H1 (cell line): Measurements from ENCODE around the gene NF1. TPM values are rescaled to one million over a fixed set of nuclear protein-coding genes. Genes with fewer than 3 reads are reported as not detected.

ENCODE experiments used
- CTCF ChIA-PET: fragments of 300-600 bp; sonication (Branson Sonifier 250); formaldehyde crosslinking; loops from one replicate; lab custom pipeline; 2021; ENCODE audit not compliant: partially characterized antibody; lab: Charles Lee
- POLR2A ChIA-PET: fragments of 300-600 bp; sonication (Branson Sonifier 250); formaldehyde crosslinking; loops from one replicate; lab custom pipeline; 2021; ENCODE audit warnings: inconsistent platforms; ENCODE audit not compliant: partially characterized antibody; lab: Charles Lee
- DNase-seq, 2 experiments: peaks; one replicate each; pipeline versions ENCODE4 v3.0.0 to v3.0.0-alpha.2; 2010 to 2022; ENCODE audit warnings: low spot score in 2 of 2, low read depth in 1 of 2, mixed read lengths in 1 of 2
- FAIRE-seq: peaks from 2 replicates; lab custom pipeline; 2011; peaks lifted over from hg19 to GRCh38; lab: Jason Lieb, UNC
- H2AFZ ChIP-seq: 2 replicates; pipeline ENCODE4 v1.8.1; 2012; ENCODE audit warnings: low read length, inconsistent platforms
- H2AK5ac ChIP-seq: 2 replicates; pipeline ENCODE4 v1.6.1; 2013; ENCODE audit warnings: low read depth, low read length
- H2BK120ac ChIP-seq: replicated peaks from 2 replicates; pipeline ENCODE3; 2013; ENCODE audit warnings: low read depth, low read length, inconsistent platforms
- H2BK12ac ChIP-seq: 2 replicates; pipeline ENCODE4 v1.6.1; 2013; ENCODE audit warnings: low read depth, low read length
- H2BK15ac ChIP-seq: 2 replicates; pipeline ENCODE4 v1.6.1; 2013; ENCODE audit warnings: low read length
- H2BK20ac ChIP-seq: 2 replicates; pipeline ENCODE4 v1.6.1; 2013; ENCODE audit warnings: low read length
- H2BK5ac ChIP-seq: 2 replicates; pipeline ENCODE4 v1.6.1; 2013; ENCODE audit warnings: low read depth, low read length
- H3K14ac ChIP-seq: 2 replicates; pipeline ENCODE4 v1.6.1; 2013; ENCODE audit warnings: inconsistent platforms; ENCODE audit not compliant: insufficient read length
- H3K18ac ChIP-seq: 2 replicates; pipeline ENCODE4 v1.6.1; 2013; ENCODE audit warnings: low read length; ENCODE audit errors: extremely low read depth
- H3K23ac ChIP-seq: 2 replicates; pipeline ENCODE4 v1.6.1; 2013; ENCODE audit warnings: inconsistent platforms; ENCODE audit not compliant: insufficient read length
- H3K23me2 ChIP-seq: 2 replicates; pipeline ENCODE4 v1.6.1; 2013; ENCODE audit warnings: low read depth, low read length
- H3K27ac ChIP-seq: 2 replicates; pipeline ENCODE4 v1.6.1; 2011; ENCODE audit warnings: low read depth, low read length, inconsistent platforms
- H3K27me3 ChIP-seq, 4 experiments: replicated peaks in 1 of 4; 1 replicate in 1 of 4; 2 replicates in 3 of 4; pipeline versions ENCODE4 v1.6.1 to v1.8.1; 2011 to 2013; ENCODE audit warnings: low read length in 3 of 4, mild to moderate bottlenecking in 3 of 4, inconsistent platforms in 2 of 4, mixed read lengths in 2 of 4, moderate library complexity in 1 of 4; ENCODE audit not compliant: control insufficient read depth in 3 of 4, insufficient read depth in 3 of 4; ENCODE audit errors: extremely low read depth in 1 of 4
- H3K36me3 ChIP-seq, 4 experiments: 2 replicates each; pipeline versions ENCODE4 v1.6.1 to v1.8.1; 2011 to 2013; ENCODE audit warnings: mild to moderate bottlenecking in 4 of 4, low read length in 3 of 4, moderate library complexity in 2 of 4, control low read depth in 1 of 4, inconsistent platforms in 1 of 4; ENCODE audit not compliant: insufficient read depth in 4 of 4, control insufficient read depth in 2 of 4
- H3K4ac ChIP-seq: replicated peaks from 2 replicates; pipeline ENCODE3; 2013; ENCODE audit warnings: low read length, low read depth, mixed read lengths, inconsistent platforms; ENCODE audit not compliant: insufficient read length
- H3K4me1 ChIP-seq, 4 experiments: replicated peaks in 1 of 4; 1 replicate in 1 of 4; 2 replicates in 3 of 4; pipeline versions ENCODE4 v1.6.1 to v1.8.1; 2011 to 2013; ENCODE audit warnings: low read length in 3 of 4, inconsistent platforms in 2 of 4, mixed read lengths in 1 of 4; ENCODE audit not compliant: insufficient read depth in 4 of 4, control insufficient read depth in 3 of 4
- H3K4me2 ChIP-seq, 2 experiments: 2 replicates each; pipeline versions ENCODE4 v1.6.1 to v1.8.1; 2011 to 2013; ENCODE audit warnings: low read depth in 2 of 2, low read length in 2 of 2, control low read depth in 1 of 2, inconsistent platforms in 1 of 2, mild to moderate bottlenecking in 1 of 2; ENCODE audit not compliant: insufficient read depth in 1 of 2
- H3K4me3 ChIP-seq, 4 experiments: fragments of 200-600, 300-600 bp in 1 of 4; sonication (generic), shearing (Covaris generic), sonication (Bioruptor Twin) in 1 of 4; 2 replicates each; pipeline versions ENCODE4 v1.5.1 to v1.8.1; 2011 to 2016; ENCODE audit warnings: low read length in 4 of 4, low read depth in 3 of 4, control low read depth in 2 of 4, inconsistent platforms in 2 of 4, mild to moderate bottlenecking in 2 of 4, mixed read lengths in 1 of 4, moderate library complexity in 1 of 4; ENCODE audit not compliant: insufficient read depth in 2 of 4; ENCODE audit errors: extremely low read depth in 1 of 4
- H3K56ac ChIP-seq: replicated peaks from 2 replicates; pipeline ENCODE3; 2013; ENCODE audit warnings: low read depth, mild to moderate bottlenecking, mixed read lengths, low read length, inconsistent platforms; ENCODE audit not compliant: insufficient read length
- H3K79me1 ChIP-seq: 2 replicates; pipeline ENCODE4 v1.6.1; 2013; ENCODE audit warnings: low read depth, low read length, control low read depth
- H3K79me2 ChIP-seq, 2 experiments: 2 replicates each; pipeline versions ENCODE4 v1.6.1 to v1.8.1; 2012 to 2013; ENCODE audit warnings: low read length in 2 of 2, mild to moderate bottlenecking in 2 of 2, inconsistent platforms in 1 of 2; ENCODE audit not compliant: insufficient read depth in 2 of 2, control insufficient read depth in 1 of 2
- H3K9ac ChIP-seq, 4 experiments: replicated peaks in 1 of 4; 1 replicate in 1 of 4; 2 replicates in 3 of 4; pipeline versions ENCODE4 v1.6.1 to v1.8.1; 2011 to 2013; ENCODE audit warnings: low read depth in 3 of 4, low read length in 3 of 4, control low read depth in 2 of 4, mild to moderate bottlenecking in 2 of 4, moderate library complexity in 2 of 4, inconsistent platforms in 1 of 4; ENCODE audit errors: extremely low read depth in 1 of 4
- H3K9me3 ChIP-seq, 2 experiments: 2 replicates each; pipeline versions ENCODE4 v1.6.1 to v1.8.1; 2012 to 2013; ENCODE audit warnings: mild to moderate bottlenecking in 2 of 2, moderate library complexity in 2 of 2, control low read depth in 1 of 2, inconsistent platforms in 1 of 2, low read depth in 1 of 2, low read length in 1 of 2, mixed read lengths in 1 of 2; ENCODE audit not compliant: insufficient read depth in 2 of 2
- H4K20me1 ChIP-seq, 2 experiments: replicated peaks in 1 of 2; 2 replicates each; pipeline versions ENCODE3 to v1.8.1; 2011 to 2013; ENCODE audit warnings: inconsistent platforms in 2 of 2, low read length in 2 of 2, mild to moderate bottlenecking in 1 of 2; ENCODE audit not compliant: insufficient read depth in 2 of 2, control insufficient read depth in 1 of 2
- H4K5ac ChIP-seq: 2 replicates; pipeline ENCODE4 v1.6.1; 2013; ENCODE audit warnings: low read length, low read depth, mixed read lengths, inconsistent platforms; ENCODE audit not compliant: insufficient read length
- H4K8ac ChIP-seq: 2 replicates; pipeline ENCODE4 v1.8.0; 2013; ENCODE audit warnings: mild to moderate bottlenecking, moderate library complexity, low read length, inconsistent platforms; ENCODE audit not compliant: insufficient read depth; ENCODE audit errors: extremely low read depth
- H4K91ac ChIP-seq: replicated peaks from 2 replicates; pipeline ENCODE3; 2013; ENCODE audit warnings: low read length, mixed read lengths, inconsistent platforms; ENCODE audit not compliant: insufficient read length
- CBX8 ChIP-seq: fragments of 300-800, 300-1000 bp; sonication (generic); IDR thresholded peaks from 2 replicates; pipeline ENCODE4 v1.7.1; 2016; ENCODE audit warnings: low read depth, low read length, borderline replicate concordance
- CHD1 ChIP-seq: IDR thresholded peaks from 2 replicates; pipeline ENCODE4 v1.6.1; 2012; ENCODE audit warnings: low read depth, low read length, improper control_type of control experiment
- CREB1 ChIP-seq: IDR thresholded peaks from 2 replicates; pipeline ENCODE4 v1.6.1; 2012; ENCODE audit warnings: inconsistent platforms
- CTCF ChIP-seq, 3 experiments: IDR thresholded peaks; 1 replicate in 2 of 3; 2 replicates in 1 of 3; pipeline versions ENCODE4 v1.5.1 to v1.6.1; 2011; ENCODE audit warnings: low read length in 3 of 3, mild to moderate bottlenecking in 3 of 3, inconsistent platforms in 2 of 3, low read depth in 1 of 3, moderate library complexity in 1 of 3; ENCODE audit not compliant: insufficient read depth in 1 of 3; ENCODE audit errors: control extremely low read depth in 1 of 3
- EP300 ChIP-seq, 2 experiments: IDR thresholded peaks; 1 replicate in 1 of 2; 2 replicates in 1 of 2; pipeline ENCODE4 v1.6.1; 2011 to 2012; ENCODE audit warnings: low read depth in 2 of 2, low read length in 2 of 2, mild to moderate bottlenecking in 2 of 2, borderline replicate concordance in 1 of 2, inconsistent platforms in 1 of 2, moderate library complexity in 1 of 2
- EZH2 ChIP-seq: fragments of 200-600 bp; sonication (generic); IDR thresholded peaks from 2 replicates; pipeline ENCODE4 v1.7.1; 2012; ENCODE audit warnings: low read depth, mild to moderate bottlenecking, moderate library complexity, low read length, inconsistent platforms; ENCODE audit not compliant: severe bottlenecking
- FOSL1 ChIP-seq: IDR thresholded peaks from 2 replicates; pipeline ENCODE4 v1.6.1; 2011; ENCODE audit warnings: mild to moderate bottlenecking, low read depth, low read length, moderate library complexity; ENCODE audit not compliant: insufficient read depth
- POU5F1 ChIP-seq: IDR thresholded peaks from 2 replicates; pipeline ENCODE4 v1.6.1; 2011; ENCODE audit warnings: low read depth, mild to moderate bottlenecking, low read length, moderate library complexity
- TAF1 ChIP-seq: IDR thresholded peaks from 2 replicates; pipeline ENCODE4 v1.6.1; 2011; ENCODE audit warnings: mild to moderate bottlenecking, low read depth, low read length
- WGBS, 2 experiments: shearing (Covaris generic) in 1 of 2; methylation state at CpG; one replicate each; pipeline versions ENCODE4 v1.1.6 to v1.1.7; 2013 to 2015; ENCODE audit warnings: low lambda C conversion rate in 2 of 2, mixed read lengths in 2 of 2, inconsistent platforms in 1 of 2, low coverage in 1 of 2, missing lambda C conversion rate in 1 of 2; ENCODE audit not compliant: insufficient replicate concordance in 2 of 2, insufficient coverage in 1 of 2, insufficient read length in 1 of 2; ENCODE audit errors: extremely low coverage in 1 of 2, missing lambda C conversion rate in 1 of 2; 5-methylcytosine and 5-hydroxymethylcytosine counted together
- polyA plus RNA-seq, 7 experiments: library from polyadenylated mRNA; depleted of rRNA in 3 of 7; stranded (reverse) in 5 of 7; unstranded in 2 of 7; fragments of >200 nt in 5 of 7; fragments of 200-250 nt in 2 of 7; gene quantifications; 1 replicate in 5 of 7; 2 replicates in 1 of 7; 4 replicates in 1 of 7; pipeline versions ENCODE4 v1.2.1 to v1.2.3, GENCODE V29; 2011 to 2013; ENCODE audit warnings: missing spikeins in 2 of 7, mixed read lengths in 2 of 7
- total RNA-seq: library from RNA; stranded (reverse); fragmentation: NEBNext Ultra II Directional; extraction: Animal tissue kit (Norgen Biotek cat#: 25700); gene quantifications from 2 replicates; pipeline ENCODE4 v1.2.1, GENCODE V29; 2021

Gene NF1
- total and polyA plus RNA-seq, 2 of the 8 experiments (the other 6 are each of a cell fraction or from before 2014, with no cell fraction given) = 19.3 to 29.6 TPM

GRCh38 chr17:31156326-31156725 is 61.5 kb downstream of the NF1 start:
- Histone ChIP-seq H2BK120ac (no peak overlapping the region), H2AK5ac (no peak overlapping the region), H3K4ac (no peak overlapping the region), H4K91ac (no peak overlapping the region), H3K4me2 (no peak overlapping the region), H3K36me3 (peaks cover 0 to 2% (median 0%) of the 10 kb centered on the region in 4 experiments; a peak in 1 of 8 replicates), H3K4me3 (no peak overlapping the region), H3K79me2 (peaks cover 0 to 4% of the 10 kb centered on the region in 2 experiments; a peak in 1 of 4 replicates), H2BK15ac (no peak overlapping the region), H3K23me2 (no peaks in the 10 kb centered on the region), H3K27me3 (no peaks in the 10 kb centered on the region), H2BK20ac (no peak overlapping the region), H3K79me1 (no peaks in the 10 kb centered on the region; the same call in 1 of the 2 replicates), H4K5ac (no peak overlapping the region), H3K4me1 (no peaks in the 10 kb centered on the region; a peak in 1 of 7 replicates), H3K9me3 (no peaks in the 10 kb centered on the region), H3K18ac (no peak overlapping the region), H3K23ac (no peak overlapping the region), H3K9ac (no peak overlapping the region), H3K56ac (no peak overlapping the region), H4K20me1 (peaks cover 0 to 1% of the 10 kb centered on the region in 2 experiments), H4K8ac (no peak overlapping the region), H2BK12ac (no peak overlapping the region), H3K14ac (no peak overlapping the region), H2AFZ (no peak overlapping the region), H2BK5ac (no peak overlapping the region), H3K27ac (no peak overlapping the region)
- TF ChIP-seq CREB1 (no peak), TAF1 (no peak), CHD1 (no peak), CTCF (IDR thresholded peaks at IDR 0.05; ENCODE audit: control extremely low read depth in 1 of 3, insufficient read depth in 1 of 3, low read depth in 1 of 3, low read length in 3 of 3) (no peak), POU5F1 (no peak), EZH2 (no peak), CBX8 (no peak), FOSL1 (no peak), EP300 (IDR thresholded peaks at IDR 0.05; ENCODE audit: borderline replicate concordance in 1 of 2, low read depth in 2 of 2, low read length in 2 of 2) (no peak)
- POLR2A ChIA-PET = interaction anchor here (2.0 kb wide), 1 partner anchor 10 kb away, joined by 10 read pairs; no protein-coding TSS in a partner anchor
- no peak for DNase-seq
- 91% methylated on average over 2 of the region's 2 CpGs; no CpG with 5 or more reads in 1 of the 2 experiments for WGBS, 2 experiments
- CTCF ChIA-PET = interaction anchor here (1.5 kb wide), 1 partner anchor 95 kb away, joined by 3 read pairs; no protein-coding TSS in a partner anchor
- FAIRE-seq = no peak
